Liver (tissue), 3 donors: ENCODE data around the gene PTK7.
A peak's percentile ranks its signal among the peaks of the same experiment; 100 is the strongest.

Source experiments
- CTCF ChIP-seq: fragments of 150-350 bp; IDR thresholded peaks from 2 replicates; pipeline ENCODE4 v1.5.1; 2017; ENCODE audit warnings: improper control_type of control experiment, low read depth, low read length; ENCODE audit not compliant: missing input control
- EGR1 ChIP-seq, 2 donors: IDR thresholded peaks; 2 replicates each; pipeline ENCODE4 v1.6.1; 2016 to 2018; ENCODE audit warnings: antibody characterized with exemption in 2 of 2, low read depth in 2 of 2
- GABPA ChIP-seq, 2 donors: IDR thresholded peaks in 1 of 2; conservative IDR thresholded peaks in 1 of 2; 2 replicates each; pipeline ENCODE4 v1.6.1; 2016; ENCODE audit warnings: antibody characterized with exemption in 2 of 2, mild to moderate bottlenecking in 1 of 2, moderate library complexity in 1 of 2
- JUND ChIP-seq, 2 donors: IDR thresholded peaks; 2 replicates each; pipeline ENCODE4 v1.6.1; 2016; ENCODE audit warnings: antibody characterized with exemption in 2 of 2
- MAX ChIP-seq: IDR thresholded peaks from 2 replicates; pipeline ENCODE4 v1.6.1; 2016; ENCODE audit warnings: antibody characterized with exemption
- RAD21 ChIP-seq, 2 donors: IDR thresholded peaks; 2 replicates each; pipeline ENCODE4 v1.6.1; 2016; ENCODE audit warnings: antibody characterized with exemption in 2 of 2, mild to moderate bottlenecking in 2 of 2
- REST ChIP-seq: IDR thresholded peaks from 2 replicates; pipeline ENCODE4 v1.6.1; 2016; ENCODE audit warnings: antibody characterized with exemption, mild to moderate bottlenecking
- RXRA ChIP-seq, 2 donors: IDR thresholded peaks; 2 replicates each; pipeline ENCODE4 v1.6.1; 2017 to 2018; ENCODE audit warnings: antibody characterized with exemption in 2 of 2, mild to moderate bottlenecking in 1 of 2
- SP1 ChIP-seq: IDR thresholded peaks from 2 replicates; pipeline ENCODE4 v1.6.1; 2018; ENCODE audit warnings: antibody characterized with exemption, mild to moderate bottlenecking
- TAF1 ChIP-seq: conservative IDR thresholded peaks from 2 replicates; pipeline ENCODE4 v1.6.1; 2016; ENCODE audit warnings: antibody characterized with exemption, mild to moderate bottlenecking
- YY1 ChIP-seq: IDR thresholded peaks from 2 replicates; pipeline ENCODE4 v1.6.1; 2016; ENCODE audit warnings: antibody characterized with exemption, mild to moderate bottlenecking
- ZBTB33 ChIP-seq: IDR thresholded peaks from 2 replicates; pipeline ENCODE4 v1.6.1; 2016; ENCODE audit warnings: antibody characterized with exemption
- donor health status: healthy.
- donor health status: healthy.

- peak; percentile 93 for TF ChIP-seq SP1
- TF ChIP-seq CTCF, result no peak
- peak; percentile 88 for TF ChIP-seq REST
- TF ChIP-seq YY1, result peak; percentile 81
- TF ChIP-seq JUND (IDR thresholded peaks at IDR 0.05), result peak; percentile 72 to 86
- TF ChIP-seq TAF1, result peak; percentile 27
- peak; percentile 51 to 59 for TF ChIP-seq EGR1 (IDR thresholded peaks at IDR 0.05; ENCODE audit: low read depth in 2 of 2)
- TF ChIP-seq RXRA (IDR thresholded peaks at IDR 0.05), result peak in 1 of 2 donors; percentile 54
- TF ChIP-seq MAX, result no peak
- peak; percentile 44 to 80 for TF ChIP-seq GABPA (IDR thresholded peaks at IDR 0.05 in 1 of 2, conservative IDR thresholded peaks at IDR 0.05 in 1 of 2)
- peak in 1 of 2 donors; percentile 1 for TF ChIP-seq RAD21 (IDR thresholded peaks at IDR 0.05)
- TF ChIP-seq ZBTB33, result no peak
Observed at GRCh38 chr6:43174263-43175112, 98.4 kb downstream of the PTK7 start.
